Keratinocyte (primary cell): ENCODE data around the gene TBX6. TPM values are rescaled to one million over a fixed set of nuclear protein-coding genes. Genes with fewer than 3 reads are reported as not detected.

Source experiments
- DNase-seq: peaks from one replicate; pipeline ENCODE4 v3.0.0-alpha.2; 2011; ENCODE audit warnings: low read depth, missing footprints, low spot score
- FAIRE-seq: peaks from 2 replicates; lab custom pipeline; 2011; peaks lifted over from hg19 to GRCh38; lab: Jason Lieb, UNC
- H2AFZ ChIP-seq: 2 replicates; pipeline ENCODE4 v1.6.0; 2012; ENCODE audit warnings: low read length, control low read depth, inconsistent platforms; ENCODE audit not compliant: control insufficient read depth
- H3K27ac ChIP-seq: 2 replicates; pipeline ENCODE4 v1.5.1; 2011; ENCODE audit warnings: low read length; ENCODE audit not compliant: control insufficient read depth, insufficient read depth
- H3K27me3 ChIP-seq: 3 replicates; pipeline ENCODE4 v1.6.0; 2011; ENCODE audit warnings: low read length; ENCODE audit not compliant: control insufficient read depth, insufficient read depth; ENCODE audit errors: extremely low read depth
- H3K36me3 ChIP-seq, 2 experiments: 2 replicates in 1 of 2; 3 replicates in 1 of 2; pipeline ENCODE4 v1.5.1; 2011; ENCODE audit warnings: low read length in 2 of 2, mild to moderate bottlenecking in 1 of 2; ENCODE audit not compliant: control insufficient read depth in 2 of 2, insufficient read depth in 2 of 2; ENCODE audit errors: extremely low read depth in 1 of 2
- H3K4me1 ChIP-seq: 3 replicates; pipeline ENCODE4 v1.5.1; 2011; ENCODE audit warnings: low read length; ENCODE audit not compliant: control insufficient read depth, insufficient read depth; ENCODE audit errors: extremely low read depth
- H3K4me2 ChIP-seq: 3 replicates; pipeline ENCODE4 v1.6.0; 2011; ENCODE audit warnings: low read depth, low read length; ENCODE audit not compliant: control insufficient read depth, insufficient read depth; ENCODE audit errors: extremely low read depth
- H3K4me3 ChIP-seq, 3 experiments: fragments of 200-600 bp in 1 of 3; sonication (generic) in 1 of 3; 2 replicates in 2 of 3; 3 replicates in 1 of 3; pipeline ENCODE4 v1.5.1; 2011 to 2016; ENCODE audit warnings: low read length in 3 of 3, mild to moderate bottlenecking in 3 of 3, control low read depth in 2 of 3, inconsistent platforms in 1 of 3, low read depth in 1 of 3, mixed read lengths in 1 of 3, mixed run types in 1 of 3, moderate library complexity in 1 of 3; ENCODE audit not compliant: control insufficient read depth in 2 of 3, insufficient read depth in 2 of 3; ENCODE audit errors: extremely low read depth in 1 of 3
- H3K79me2 ChIP-seq: 2 replicates; pipeline ENCODE4 v1.6.0; 2012; ENCODE audit warnings: low read length; ENCODE audit not compliant: control insufficient read depth, insufficient read depth
- H3K9ac ChIP-seq: 3 replicates; pipeline ENCODE4 v1.6.0; 2011; ENCODE audit warnings: low read length; ENCODE audit not compliant: control insufficient read depth, insufficient read depth; ENCODE audit errors: extremely low read depth
- H3K9me1 ChIP-seq: 3 replicates; pipeline ENCODE4 v1.6.0; 2011; ENCODE audit warnings: low read length; ENCODE audit not compliant: control insufficient read depth, insufficient read depth; ENCODE audit errors: extremely low read depth
- H3K9me3 ChIP-seq: 2 replicates; pipeline ENCODE4 v1.5.1; 2012; ENCODE audit warnings: low read depth, low read length; ENCODE audit not compliant: control insufficient read depth
- H4K20me1 ChIP-seq: 3 replicates; pipeline ENCODE4 v1.6.0; 2011; ENCODE audit warnings: low read length; ENCODE audit not compliant: control insufficient read depth, insufficient read depth; ENCODE audit errors: extremely low read depth
- EZH2 ChIP-seq: IDR thresholded peaks from one replicate; pipeline ENCODE4 v1.6.1; 2012; ENCODE audit warnings: inconsistent platforms, mild to moderate bottlenecking, low read length, moderate library complexity
- dilution Hi-C: fragments of 300-500 bp; cut with MboI; formaldehyde crosslinking; loops from one replicate; pipeline ENCODE4 v1.7.0; 2020; ENCODE audit warnings: low sequenced_read_pairs; ENCODE audit not compliant: extremely low pct_ligation_motif_present
- polyA plus RNA-seq, 5 experiments: library from polyadenylated mRNA; depleted of rRNA in 3 of 5; stranded (reverse) in 3 of 5; stranded (forward) in 1 of 5; unstranded in 1 of 5; fragments of >200 nt; gene quantifications; 1 replicate in 1 of 5; 2 replicates in 3 of 5; 3 replicates in 1 of 5; pipeline versions ENCODE4 v1.2.1 to v1.2.3, GENCODE V29; 2011 to 2012; ENCODE audit warnings: missing spikeins in 2 of 5, low read depth in 1 of 5, low replicate concordance in 1 of 5
- TF ChIP-seq, protein P1 (sequence below), 3 experiments: IDR thresholded peaks in 1 of 3; conservative IDR thresholded peaks in 1 of 3; optimal IDR thresholded peaks in 1 of 3; 2 replicates in 2 of 3; 3 replicates in 1 of 3; pipeline versions ENCODE3 to v1.5.1; 2011; ENCODE audit warnings: low read length in 3 of 3, mild to moderate bottlenecking in 3 of 3, moderate library complexity in 2 of 3, control low read depth in 1 of 3, inconsistent platforms in 1 of 3; ENCODE audit not compliant: insufficient read depth in 2 of 3; ENCODE audit errors: extremely low read depth in 1 of 3

The TBX6 gene
- polyA plus RNA-seq, 1 donor (not counting 4 experiments of a cell fraction or from before 2014, with no cell fraction given), result 0.18 TPM

DNA sequence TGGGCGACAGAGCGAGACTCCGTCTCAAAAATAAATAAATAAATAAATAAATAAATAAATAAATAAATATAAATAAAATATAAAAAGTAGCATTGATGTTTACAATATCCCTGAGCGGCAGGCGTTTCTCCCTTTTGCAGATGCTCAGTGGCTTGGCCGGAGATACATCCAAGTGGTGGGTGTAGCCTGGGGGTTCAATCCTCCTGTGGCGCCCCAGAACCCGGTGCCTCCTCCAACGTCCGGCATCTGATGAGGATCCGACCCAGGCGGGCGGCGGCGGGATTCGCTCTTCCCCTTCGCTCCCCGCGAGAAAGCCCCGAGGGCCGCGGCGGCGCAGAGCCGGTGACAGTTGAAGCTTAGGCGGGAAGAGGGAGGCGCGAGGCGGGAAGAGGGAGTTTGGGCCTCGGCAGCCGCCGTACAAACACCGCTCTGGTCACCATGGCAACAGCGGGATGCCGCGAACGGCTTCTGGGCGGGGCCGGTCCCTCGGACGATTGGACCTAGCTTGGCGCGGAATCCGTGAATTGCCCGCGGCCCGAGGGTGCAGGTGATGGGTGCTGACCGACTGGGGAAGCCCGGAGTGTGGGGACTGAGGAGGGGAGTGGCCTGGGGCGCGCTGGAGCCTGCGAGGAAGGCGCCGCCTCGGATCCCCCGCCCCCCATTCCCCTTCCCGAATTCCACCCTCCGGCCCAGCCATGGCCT is 38.9 kb downstream of the TBX6 start:
- H3K4me1 ChIP-seq, result peaks cover 30% of the 10 kb centered on the region
- peak; percentile 63 for DNase-seq
- H3K4me2 ChIP-seq, result peak overlapping the region; percentile 99
- H3K27ac ChIP-seq, result peak overlapping the region; percentile 69
- no peak for FAIRE-seq
- dilution Hi-C loops, result no loop called here
- peak overlapping the region; percentile 69 for H2AFZ ChIP-seq
- peak overlapping the region; percentile 72 to 92 (median 81) for H3K4me3 ChIP-seq
- H3K9ac ChIP-seq, result peak overlapping the region; percentile 67
- H3K9me3 ChIP-seq, result no peaks in the 10 kb centered on the region
- H3K79me2 ChIP-seq, result peaks cover 2% of the 10 kb centered on the region
- no peaks in the 10 kb centered on the region for H4K20me1 ChIP-seq
- H3K27me3 ChIP-seq, result no peaks in the 10 kb centered on the region
- TF ChIP-seq EZH2, result no peak
- TF ChIP-seq, protein P1, sequence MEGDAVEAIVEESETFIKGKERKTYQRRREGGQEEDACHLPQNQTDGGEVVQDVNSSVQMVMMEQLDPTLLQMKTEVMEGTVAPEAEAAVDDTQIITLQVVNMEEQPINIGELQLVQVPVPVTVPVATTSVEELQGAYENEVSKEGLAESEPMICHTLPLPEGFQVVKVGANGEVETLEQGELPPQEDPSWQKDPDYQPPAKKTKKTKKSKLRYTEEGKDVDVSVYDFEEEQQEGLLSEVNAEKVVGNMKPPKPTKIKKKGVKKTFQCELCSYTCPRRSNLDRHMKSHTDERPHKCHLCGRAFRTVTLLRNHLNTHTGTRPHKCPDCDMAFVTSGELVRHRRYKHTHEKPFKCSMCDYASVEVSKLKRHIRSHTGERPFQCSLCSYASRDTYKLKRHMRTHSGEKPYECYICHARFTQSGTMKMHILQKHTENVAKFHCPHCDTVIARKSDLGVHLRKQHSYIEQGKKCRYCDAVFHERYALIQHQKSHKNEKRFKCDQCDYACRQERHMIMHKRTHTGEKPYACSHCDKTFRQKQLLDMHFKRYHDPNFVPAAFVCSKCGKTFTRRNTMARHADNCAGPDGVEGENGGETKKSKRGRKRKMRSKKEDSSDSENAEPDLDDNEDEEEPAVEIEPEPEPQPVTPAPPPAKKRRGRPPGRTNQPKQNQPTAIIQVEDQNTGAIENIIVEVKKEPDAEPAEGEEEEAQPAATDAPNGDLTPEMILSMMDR (optimal IDR thresholded peaks at IDR 0.05 in 1 of 3, IDR thresholded peaks at IDR 0.05 in 1 of 3, conservative IDR thresholded peaks at IDR 0.05 in 1 of 3; ENCODE audit: extremely low read depth in 1 of 3, insufficient read depth in 2 of 3, low read length in 3 of 3), result no peak
- H3K9me1 ChIP-seq, result no peaks in the 10 kb centered on the region
- H3K36me3 ChIP-seq, result peaks cover 0 to 3% of the 10 kb centered on the region in 2 experiments

DNA sequence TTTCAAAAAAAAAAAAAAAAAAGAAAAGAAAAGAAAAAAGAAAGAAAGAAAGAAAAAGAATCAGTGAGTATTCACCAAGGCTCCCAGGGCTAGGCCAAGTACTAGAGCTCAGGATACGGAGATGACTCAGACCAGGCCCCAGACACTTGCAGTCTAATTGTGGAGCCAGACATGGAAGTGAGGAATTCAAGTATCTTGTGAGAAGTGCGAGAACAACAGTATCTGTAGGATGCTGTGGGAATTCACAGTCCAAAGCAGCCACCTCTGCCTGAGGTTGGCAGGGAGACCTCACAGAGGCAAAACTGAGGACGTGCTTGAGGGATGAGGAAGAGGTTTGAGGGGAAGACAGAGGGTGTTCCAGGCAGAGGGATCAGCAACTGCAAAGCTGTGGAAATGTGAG is 40.2 kb downstream of the TBX6 start:
- no peaks in the 10 kb centered on the region for H3K9me1 ChIP-seq
- H2AFZ ChIP-seq, result peak overlapping the region; percentile 5
- H4K20me1 ChIP-seq, result no peaks in the 10 kb centered on the region
- H3K27me3 ChIP-seq, result no peaks in the 10 kb centered on the region
- no peaks in the 10 kb centered on the region for H3K36me3 ChIP-seq
- dilution Hi-C loops, result no loop called here
- no peaks in the 10 kb centered on the region for H3K9me3 ChIP-seq
- H3K9ac ChIP-seq, result no peak overlapping the region
- H3K4me3 ChIP-seq, result no peak overlapping the region
- H3K27ac ChIP-seq, result no peak overlapping the region
- no peak overlapping the region for H3K4me2 ChIP-seq
- no peak for TF ChIP-seq EZH2
- TF ChIP-seq, protein P1 (optimal IDR thresholded peaks at IDR 0.05 in 1 of 3, IDR thresholded peaks at IDR 0.05 in 1 of 3, conservative IDR thresholded peaks at IDR 0.05 in 1 of 3; ENCODE audit: extremely low read depth in 1 of 3, insufficient read depth in 2 of 3, low read length in 3 of 3), result no peak
- peaks cover 30% of the 10 kb centered on the region for H3K4me1 ChIP-seq
- DNase-seq, result no peak
- no peak for FAIRE-seq
- peaks cover 2% of the 10 kb centered on the region for H3K79me2 ChIP-seq
